IMR-90 (cell line): ENCODE results near the gene CDH23. TPM values are rescaled to one million over a fixed set of nuclear protein-coding genes. Genes with fewer than 3 reads are reported as not detected.

Experiments
- ATAC-seq: fragments of 200-7000 bp; cut with Tn5 transposase; 2 replicates; pipeline ENCODE4 v1.9.1; 2020; ENCODE audit warnings: low read depth, mild to moderate bottlenecking, moderate library complexity
- BruUV-seq: library from RNA; stranded (reverse); fragments of 400-500 nt; replicated peaks from 2 replicates; lab custom pipeline; 2021; lab: Mats Ljungman, UMichigan
- CTCF ChIA-PET: fragments of 300-600 bp; formaldehyde crosslinking; extraction: SDS; loops from one replicate; lab custom pipeline; 2021; ENCODE audit warnings: antibody characterized with exemption; lab: Yijun Ruan, JAX
- POLR2A ChIA-PET: fragments of 300-600 bp; sonication (Branson Sonifier 250); formaldehyde crosslinking; loops from one replicate; lab custom pipeline; 2022; ENCODE audit warnings: antibody characterized with exemption; ENCODE audit not compliant: unreplicated experiment; lab: Charles Lee
- DNase-seq: peaks from one replicate; pipeline ENCODE4 v3.0.0; 2013
- H2AFZ ChIP-seq: replicated peaks from 2 replicates; pipeline ENCODE3; 2013; ENCODE audit warnings: low read length, mild to moderate bottlenecking; ENCODE audit not compliant: poor library complexity
- H2AK5ac ChIP-seq: 2 replicates; pipeline ENCODE4 v1.6.1; 2013; ENCODE audit warnings: low read depth, low read length, inconsistent platforms
- H2AK9ac ChIP-seq: replicated peaks from 2 replicates; pipeline ENCODE3; 2013; ENCODE audit warnings: mild to moderate bottlenecking, low read depth, low read length, moderate library complexity; ENCODE audit not compliant: poor library complexity
- H2BK120ac ChIP-seq: 2 replicates; pipeline ENCODE4 v1.6.1; 2013; ENCODE audit warnings: low read depth, low read length, inconsistent platforms
- H2BK15ac ChIP-seq: 3 replicates; pipeline ENCODE4 v1.6.1; 2013; ENCODE audit warnings: low read depth, low read length, inconsistent platforms
- H2BK20ac ChIP-seq: 2 replicates; pipeline ENCODE4 v1.6.1; 2013; ENCODE audit warnings: low read depth, mild to moderate bottlenecking, inconsistent platforms, low read length, moderate library complexity
- H2BK5ac ChIP-seq: 2 replicates; pipeline ENCODE4 v1.6.1; 2013; ENCODE audit warnings: mild to moderate bottlenecking, low read depth, low read length, inconsistent platforms; ENCODE audit not compliant: poor library complexity, severe bottlenecking
- H3K14ac ChIP-seq: replicated peaks from 2 replicates; pipeline ENCODE4 v1.6.1; 2013; ENCODE audit warnings: low read depth, low read length, inconsistent platforms
- H3K18ac ChIP-seq: 2 replicates; pipeline ENCODE4 v1.6.1; 2013; ENCODE audit warnings: low read depth, low read length, control low read depth
- H3K23ac ChIP-seq: 2 replicates; pipeline ENCODE4 v1.6.1; 2013; ENCODE audit warnings: low read depth, low read length, inconsistent platforms
- H3K27ac ChIP-seq: 2 replicates; pipeline ENCODE4 v1.5.1; 2013; ENCODE audit warnings: mild to moderate bottlenecking, control low read depth, low read length; ENCODE audit not compliant: insufficient read depth
- H3K27me3 ChIP-seq: 2 replicates; pipeline ENCODE4 v1.6.1; 2013; ENCODE audit warnings: low read length; ENCODE audit not compliant: control insufficient read depth, insufficient read depth
- H3K36me3 ChIP-seq: 2 replicates; pipeline ENCODE4 v1.6.1; 2013; ENCODE audit warnings: low read length, mixed read lengths; ENCODE audit not compliant: control insufficient read depth, insufficient read depth
- H3K4ac ChIP-seq: 2 replicates; pipeline ENCODE4 v1.6.1; 2013; ENCODE audit warnings: low read depth, low read length, inconsistent platforms
- H3K4me1 ChIP-seq: 2 replicates; pipeline ENCODE4 v1.6.1; 2013; ENCODE audit warnings: low read length, mixed read lengths; ENCODE audit not compliant: control insufficient read depth, insufficient read depth
- H3K4me2 ChIP-seq: 2 replicates; pipeline ENCODE4 v1.6.1; 2013; ENCODE audit warnings: low read depth, mild to moderate bottlenecking, control low read depth, low read length, moderate library complexity
- H3K4me3 ChIP-seq: 2 replicates; pipeline ENCODE4 v1.5.1; 2013; ENCODE audit warnings: low read depth, mild to moderate bottlenecking, control low read depth, low read length, moderate library complexity; ENCODE audit not compliant: insufficient read depth
- H3K56ac ChIP-seq: 2 replicates; pipeline ENCODE4 v1.6.1; 2013; ENCODE audit warnings: low read length, inconsistent platforms; ENCODE audit not compliant: insufficient read depth; ENCODE audit errors: extremely low read depth
- H3K79me1 ChIP-seq, 2 experiments: 2 replicates each; pipeline ENCODE4 v1.6.1; 2013; ENCODE audit warnings: low read length in 2 of 2, inconsistent platforms in 1 of 2, low read depth in 1 of 2
- H3K9ac ChIP-seq: 2 replicates; pipeline ENCODE4 v1.6.1; 2013; ENCODE audit warnings: low read depth, low read length, control low read depth
- H3K9me1 ChIP-seq: 2 replicates; pipeline ENCODE4 v1.6.1; 2013; ENCODE audit warnings: low read length, inconsistent platforms; ENCODE audit not compliant: insufficient read depth
- H3K9me3 ChIP-seq: 2 replicates; pipeline ENCODE4 v1.6.1; 2013; ENCODE audit warnings: low read length; ENCODE audit not compliant: control insufficient read depth, insufficient read depth
- H4K20me1 ChIP-seq: 2 replicates; pipeline ENCODE4 v1.6.1; 2013; ENCODE audit warnings: low read length, inconsistent platforms; ENCODE audit not compliant: insufficient read depth
- H4K5ac ChIP-seq: 2 replicates; pipeline ENCODE4 v1.6.1; 2013; ENCODE audit warnings: mild to moderate bottlenecking, low read depth, low read length, control low read depth
- H4K8ac ChIP-seq, 2 experiments: 2 replicates each; pipeline ENCODE4 v1.6.1; 2013; ENCODE audit warnings: low read depth in 2 of 2, low read length in 2 of 2, control low read depth in 1 of 2, inconsistent platforms in 1 of 2
- H4K91ac ChIP-seq: 2 replicates; pipeline ENCODE4 v1.6.1; 2013; ENCODE audit warnings: low read depth, low read length, inconsistent platforms; ENCODE audit not compliant: insufficient read depth
- BHLHE40 ChIP-seq: fragments of 150-350 bp; IDR thresholded peaks from 2 replicates; pipeline ENCODE4 v1.6.1; 2016; ENCODE audit warnings: mild to moderate bottlenecking, low read depth, low read length
- CEBPB ChIP-seq: IDR thresholded peaks from 2 replicates; pipeline ENCODE4 v1.6.1; 2012; ENCODE audit warnings: low read depth, low read length, improper control_type of control experiment
- CHD1 ChIP-seq: IDR thresholded peaks from 2 replicates; pipeline ENCODE4 v1.6.1; 2012; ENCODE audit warnings: low read depth, low read length, improper control_type of control experiment
- CTCF ChIP-seq: conservative IDR thresholded peaks from 2 replicates; pipeline ENCODE4 v1.5.1; 2012; ENCODE audit warnings: mild to moderate bottlenecking, low read depth, low read length, improper control_type of control experiment
- FOS ChIP-seq: fragments of 150-350 bp; IDR thresholded peaks from 2 replicates; pipeline ENCODE4 v1.6.1; 2016; ENCODE audit warnings: low read depth, low read length
- MAFK ChIP-seq: IDR thresholded peaks from 2 replicates; pipeline ENCODE4 v1.6.1; 2012; ENCODE audit warnings: low read depth, low read length, improper control_type of control experiment
- MAZ ChIP-seq: IDR thresholded peaks from 2 replicates; pipeline ENCODE4 v1.6.1; 2012; ENCODE audit warnings: low read depth, mild to moderate bottlenecking, low read length, improper control_type of control experiment, moderate library complexity, borderline replicate concordance
- MXI1 ChIP-seq: IDR thresholded peaks from 2 replicates; pipeline ENCODE4 v1.6.1; 2012; ENCODE audit warnings: low read depth, mild to moderate bottlenecking, low read length, moderate library complexity, borderline replicate concordance
- NFE2L2 ChIP-seq: fragments of 150-350 bp; IDR thresholded peaks from 2 replicates; pipeline ENCODE4 v1.6.1; 2016; ENCODE audit warnings: low read depth, mild to moderate bottlenecking, low read length
- POLR2A ChIP-seq: IDR thresholded peaks from 2 replicates; pipeline ENCODE4 v1.6.1; 2012; ENCODE audit warnings: mild to moderate bottlenecking, low read depth, low read length
- RAD21 ChIP-seq: IDR thresholded peaks from 2 replicates; pipeline ENCODE4 v1.6.1; 2012; ENCODE audit warnings: low read length, improper control_type of control experiment
- RCOR1 ChIP-seq: IDR thresholded peaks from 2 replicates; pipeline ENCODE4 v1.6.1; 2012; ENCODE audit warnings: mild to moderate bottlenecking, low read length, improper control_type of control experiment; ENCODE audit not compliant: insufficient replicate concordance
- RFX5 ChIP-seq: IDR thresholded peaks from 2 replicates; pipeline ENCODE4 v1.8.0; 2012; ENCODE audit warnings: low read depth, mild to moderate bottlenecking, low read length, moderate library complexity
- SMC3 ChIP-seq: fragments of 150-350 bp; IDR thresholded peaks from 2 replicates; pipeline ENCODE4 v1.6.1; 2016; ENCODE audit warnings: low read depth, mild to moderate bottlenecking, antibody characterized with exemption, low read length, moderate library complexity
- WGBS, 2 experiments: methylation state at CpG; one replicate each; pipeline versions ENCODE4 v1.1.5 to v1.1.7; 2013; ENCODE audit warnings: missing lambda C conversion rate in 2 of 2; ENCODE audit not compliant: insufficient read length in 1 of 2; ENCODE audit errors: extremely low coverage in 2 of 2; 5-methylcytosine and 5-hydroxymethylcytosine counted together
- dilution Hi-C: fragments of 300-500 bp; cut with HindIII; formaldehyde crosslinking; loops from one replicate; pipeline ENCODE4 v1.14.3; 2018; ENCODE audit warnings: low sequenced_read_pairs; ENCODE audit not compliant: unreplicated experiment
- in situ Hi-C: fragments of 300-500 bp; cut with MboI; formaldehyde crosslinking; loops from 3 replicates; pipeline ENCODE4 v1.14.3; 2019; ENCODE audit warnings: low sequenced_read_pairs, inconsistent platforms, mixed read lengths
- intact Hi-C: fragments of 100-400 bp; cut with micrococcal nuclease; formaldehyde crosslinking; loops from 2 replicates; pipeline ENCODE4 v1.10.0; 2022
- polyA plus RNA-seq, 3 experiments: library from polyadenylated mRNA; depleted of rRNA; stranded (reverse); fragments of >200 nt; gene quantifications; 2 replicates each; pipeline ENCODE4 v1.2.3, GENCODE V29; 2012; ENCODE audit warnings: low replicate concordance in 1 of 3
- total RNA-seq: library from RNA; depleted of rRNA; stranded (reverse); fragments of >200 nt; gene quantifications from 2 replicates; pipeline ENCODE4 v1.2.3, GENCODE V29; 2012

Gene CDH23
- total and polyA plus RNA-seq, 2 of the 4 experiments (the other 2 are of a cell fraction): under 0.01 to 0.03 TPM

GRCh38 chr10:71438761-71439160, 42.0 kb downstream of the CDH23 start:
- CTCF ChIA-PET: interaction anchor here (0.7 kb wide), 1 partner anchor 8 kb away, joined by 3 read pairs; no protein-coding TSS in a partner anchor

More at GRCh38 chr10:71438761-71439160, 42.0 kb downstream of the CDH23 start:
- Histone ChIP-seq H2BK20ac (no peak overlapping the region), H2AK9ac (no peak overlapping the region), H2BK120ac (no peak overlapping the region), H3K9me3 (no peaks in the 10 kb centered on the region), H4K5ac (no peak overlapping the region), H3K79me1 (no peaks in the 10 kb centered on the region), H4K91ac (no peak overlapping the region), H2AFZ (no peak overlapping the region), H2AK5ac (no peak overlapping the region), H3K18ac (no peak overlapping the region), H3K4me2 (no peak overlapping the region), H3K23ac (no peak overlapping the region), H3K27me3 (peaks cover 37% of the 10 kb centered on the region), H3K9ac (no peak overlapping the region), H3K4me1 (no peaks in the 10 kb centered on the region), H3K27ac (no peak overlapping the region), H4K20me1 (no peaks in the 10 kb centered on the region), H4K8ac (no peak overlapping the region), H3K9me1 (no peaks in the 10 kb centered on the region), H2BK15ac (no peak overlapping the region), H3K36me3 (no peaks in the 10 kb centered on the region), H2BK5ac (no peak overlapping the region), H3K14ac (no peak overlapping the region), H3K4me3 (no peak overlapping the region), H3K4ac (no peak overlapping the region), H3K56ac (no peak overlapping the region)
- in situ Hi-C loops: no loop called here
- intact Hi-C loops: no loop called here
- WGBS, 2 experiments: 100% methylated on average over 1 of the region's 3 CpGs; no CpG with 5 or more reads in 1 of the 2 experiments
- POLR2A ChIA-PET: no interaction called here
- no peak for TF ChIP-seq RAD21
- TF ChIP-seq RFX5: no peak
- no peak for TF ChIP-seq NFE2L2
- no peak for TF ChIP-seq MAFK
- no peak for TF ChIP-seq CHD1
- TF ChIP-seq MXI1: no peak
- TF ChIP-seq SMC3: no peak
- no peak for TF ChIP-seq CEBPB
- TF ChIP-seq MAZ: no peak
- no peak for TF ChIP-seq BHLHE40
- TF ChIP-seq RCOR1: no peak
- no peak for TF ChIP-seq FOS
- TF ChIP-seq CTCF: no peak
- TF ChIP-seq POLR2A: no peak
- DNase-seq (no peak), ATAC-seq (no peak)
- BruUV-seq: no TSS peak
- dilution Hi-C loops: no loop called here
